HG03342 (cell line): ENCODE data around the gene POLR3A.

ENCODE experiments used
- ATAC-seq: cut with Tn5 transposase; IDR thresholded peaks from one replicate; pipeline ENCODE4 v1.9.1; 2021; ENCODE audit warnings: mild to moderate bottlenecking, moderate library complexity; ENCODE audit not compliant: unreplicated experiment

Gene POLR3A

DNA sequence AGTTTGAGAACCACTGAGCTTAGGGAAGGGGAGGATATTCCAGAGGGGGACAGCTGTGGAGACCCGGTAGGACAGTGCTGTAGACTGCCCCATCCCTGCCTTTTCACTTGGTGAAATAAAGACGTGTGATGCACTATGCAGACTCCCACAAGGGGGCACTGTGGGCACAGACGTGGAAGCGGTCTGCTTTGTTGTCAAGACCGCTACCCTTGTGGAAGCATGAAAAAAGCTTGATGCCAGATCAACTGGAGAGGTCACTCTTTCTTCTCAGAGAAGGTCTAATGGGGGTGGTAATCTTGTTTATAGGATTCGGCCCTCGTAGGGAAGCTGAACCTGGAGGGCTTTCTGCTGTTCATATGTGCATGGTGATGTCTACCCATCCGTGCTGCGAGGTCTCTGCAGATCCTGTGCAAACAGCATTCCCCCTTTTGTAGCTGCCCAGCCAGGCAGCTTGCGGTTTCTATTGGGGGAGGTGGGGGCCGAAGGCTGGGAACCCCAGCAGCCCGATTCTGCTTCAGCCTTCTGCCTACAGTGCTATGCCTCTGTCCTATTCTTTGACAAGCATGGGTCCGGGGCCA lies 18.1 kb upstream of the POLR3A start:
- ATAC-seq = peak; percentile 62

DNA sequence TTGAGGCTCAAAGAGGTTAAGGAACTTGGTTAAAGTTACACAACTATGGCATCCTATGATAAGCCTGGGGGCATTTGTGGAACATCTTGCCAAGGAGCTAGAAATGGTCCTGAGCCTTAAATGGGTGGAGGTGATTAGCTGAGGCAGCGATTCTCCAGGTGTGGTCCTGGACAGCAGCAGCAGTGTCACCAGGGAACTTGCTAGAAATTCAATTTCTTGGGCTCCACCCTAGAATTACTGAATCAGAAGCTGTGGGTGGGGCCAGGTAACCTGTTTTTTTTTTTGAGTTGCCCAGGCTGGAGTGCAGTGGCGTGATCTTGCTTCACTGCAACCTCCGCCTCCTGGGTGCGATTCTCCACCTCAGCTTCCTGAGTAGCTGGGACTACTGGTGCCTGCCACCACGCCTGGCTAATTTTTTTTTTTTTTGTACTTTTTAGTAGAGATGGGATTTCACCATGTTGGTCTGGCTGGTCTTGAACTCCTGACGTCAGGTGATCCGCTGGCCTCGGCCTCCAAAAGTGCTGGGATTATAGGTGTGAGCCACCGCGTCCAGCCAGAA lies 17.5 kb upstream of the POLR3A start:
- no peak for ATAC-seq

DNA sequence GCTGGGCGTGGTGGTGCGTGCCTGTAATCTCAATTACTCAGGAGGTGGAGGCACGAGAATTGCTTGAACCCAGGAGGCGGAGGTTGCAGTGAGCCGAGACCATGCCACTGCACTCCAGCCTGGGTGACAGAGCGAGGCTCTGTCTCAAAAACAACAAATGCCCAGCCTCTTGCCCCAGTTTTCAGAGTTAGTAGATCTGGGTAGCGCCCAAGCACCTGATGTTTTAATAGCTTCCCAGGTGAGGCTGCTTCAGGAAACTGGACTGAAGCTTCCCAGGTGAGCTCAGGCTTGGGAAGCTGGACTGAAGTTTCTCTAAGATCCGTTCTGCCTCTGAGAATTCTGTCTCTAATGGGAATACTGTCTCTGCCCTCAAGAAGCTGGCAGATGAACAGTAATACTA lies 16.5 kb upstream of the POLR3A start:
- no peak for ATAC-seq

DNA sequence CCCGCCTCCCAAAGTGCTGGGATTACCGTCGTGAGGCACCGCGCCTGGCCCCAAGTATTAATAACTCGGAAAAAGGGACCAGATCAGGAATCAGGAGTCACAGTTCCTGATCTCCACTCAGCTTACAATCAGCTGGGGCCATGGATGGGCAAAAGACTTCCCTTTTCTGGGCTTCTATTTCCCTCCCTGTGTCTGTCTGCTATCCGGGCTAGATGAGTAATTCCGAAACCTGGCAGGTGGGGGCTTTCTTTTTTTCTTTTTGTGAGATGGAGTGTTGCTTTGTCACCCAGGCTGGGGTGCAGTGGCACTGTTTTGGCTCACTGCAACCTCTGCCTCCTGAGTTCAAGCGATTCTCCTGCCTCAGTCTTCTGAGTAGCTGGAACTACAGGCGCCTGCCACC lies 15.9 kb upstream of the POLR3A start:
- peak; percentile 68 for ATAC-seq

DNA sequence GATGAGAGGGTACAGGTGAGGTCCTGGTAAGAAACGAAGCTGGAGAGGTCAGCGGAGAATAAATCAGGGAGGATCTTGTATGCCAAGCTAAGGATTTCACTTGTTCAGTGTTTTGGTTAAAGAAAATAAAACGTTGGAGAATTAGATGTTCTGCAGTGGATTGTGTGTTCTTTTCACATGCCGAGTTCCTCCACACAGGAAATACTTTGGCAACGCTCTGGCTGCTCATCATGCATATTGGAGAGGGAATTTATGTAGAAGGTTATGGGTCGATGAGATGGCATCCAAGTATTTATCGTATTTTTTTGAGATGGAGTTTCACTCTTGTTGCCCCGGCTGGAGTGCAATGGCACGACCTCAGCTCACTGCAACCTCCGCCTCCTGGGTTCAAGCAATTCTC lies 15.4 kb upstream of the POLR3A start:
- ATAC-seq = no peak

DNA sequence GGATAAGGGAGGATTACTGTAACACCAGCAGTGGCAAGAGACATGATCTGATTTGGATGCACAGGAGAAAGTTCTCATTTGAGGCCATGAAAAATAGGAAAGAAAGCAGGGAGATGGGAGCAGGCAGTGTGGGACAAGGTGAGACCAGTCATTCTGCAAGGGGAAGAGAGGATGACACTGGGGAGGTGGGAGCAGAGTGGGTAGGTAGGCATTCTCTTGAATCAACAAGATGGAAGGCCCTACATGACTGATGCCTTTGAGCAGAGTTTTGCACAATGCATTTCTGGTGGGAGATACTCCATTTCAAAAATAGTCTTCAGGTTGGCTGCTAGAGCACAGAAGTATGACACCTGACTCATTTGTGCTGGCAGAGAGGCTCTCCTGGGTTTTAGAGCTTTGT lies 14.9 kb upstream of the POLR3A start:
- ATAC-seq = no peak

DNA sequence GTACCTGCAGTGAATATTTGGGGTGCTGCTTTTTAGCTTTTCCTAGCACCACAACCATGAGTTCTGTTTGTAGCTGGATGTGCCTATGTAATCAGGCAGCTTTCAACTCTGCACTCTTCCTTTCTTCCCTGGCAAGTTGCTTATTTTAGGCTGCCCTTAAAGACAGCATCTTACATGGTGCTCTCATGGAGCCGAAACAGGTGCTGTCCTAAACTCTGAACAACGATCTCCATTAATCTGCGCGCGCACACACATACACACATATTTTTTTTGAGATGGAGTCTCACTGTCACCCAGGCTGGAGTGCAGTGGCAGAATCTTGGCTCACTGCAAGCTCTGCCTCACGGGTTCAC lies 13.4 kb upstream of the POLR3A start:
- no peak for ATAC-seq

DNA sequence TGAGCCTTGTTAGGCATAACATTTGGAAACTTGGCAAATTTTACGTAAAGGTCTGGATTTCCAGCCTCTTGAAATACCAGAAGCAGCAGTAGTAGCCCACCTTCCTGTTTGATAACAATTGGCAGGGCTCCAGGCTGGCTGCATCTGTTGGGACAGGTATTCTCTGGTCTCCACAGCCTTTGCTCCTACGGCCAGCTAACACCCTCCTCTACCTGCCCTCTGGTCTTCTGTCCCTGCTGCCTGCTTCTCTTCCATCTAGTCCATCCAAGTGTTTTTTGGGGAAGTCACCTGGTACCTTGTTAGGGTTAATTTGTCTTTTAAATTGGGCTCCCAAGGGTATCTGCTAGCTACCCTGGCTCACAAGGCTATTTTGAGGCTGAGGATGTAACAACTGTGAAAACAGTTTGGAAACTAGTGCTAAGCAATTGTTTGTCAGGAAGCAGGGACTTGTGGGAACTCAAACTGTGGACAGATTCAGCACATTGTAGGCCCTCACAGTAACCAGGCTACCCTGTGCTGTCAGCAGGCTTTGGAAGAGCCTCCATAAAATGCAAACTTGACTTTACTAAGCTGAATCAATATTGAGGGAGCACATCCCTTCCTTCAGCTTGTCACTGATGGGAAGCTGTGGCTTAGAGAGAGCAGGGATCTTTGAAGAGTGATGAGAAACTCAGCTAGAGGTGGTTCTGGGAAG lies 12.9 kb upstream of the POLR3A start:
- no peak for ATAC-seq

DNA sequence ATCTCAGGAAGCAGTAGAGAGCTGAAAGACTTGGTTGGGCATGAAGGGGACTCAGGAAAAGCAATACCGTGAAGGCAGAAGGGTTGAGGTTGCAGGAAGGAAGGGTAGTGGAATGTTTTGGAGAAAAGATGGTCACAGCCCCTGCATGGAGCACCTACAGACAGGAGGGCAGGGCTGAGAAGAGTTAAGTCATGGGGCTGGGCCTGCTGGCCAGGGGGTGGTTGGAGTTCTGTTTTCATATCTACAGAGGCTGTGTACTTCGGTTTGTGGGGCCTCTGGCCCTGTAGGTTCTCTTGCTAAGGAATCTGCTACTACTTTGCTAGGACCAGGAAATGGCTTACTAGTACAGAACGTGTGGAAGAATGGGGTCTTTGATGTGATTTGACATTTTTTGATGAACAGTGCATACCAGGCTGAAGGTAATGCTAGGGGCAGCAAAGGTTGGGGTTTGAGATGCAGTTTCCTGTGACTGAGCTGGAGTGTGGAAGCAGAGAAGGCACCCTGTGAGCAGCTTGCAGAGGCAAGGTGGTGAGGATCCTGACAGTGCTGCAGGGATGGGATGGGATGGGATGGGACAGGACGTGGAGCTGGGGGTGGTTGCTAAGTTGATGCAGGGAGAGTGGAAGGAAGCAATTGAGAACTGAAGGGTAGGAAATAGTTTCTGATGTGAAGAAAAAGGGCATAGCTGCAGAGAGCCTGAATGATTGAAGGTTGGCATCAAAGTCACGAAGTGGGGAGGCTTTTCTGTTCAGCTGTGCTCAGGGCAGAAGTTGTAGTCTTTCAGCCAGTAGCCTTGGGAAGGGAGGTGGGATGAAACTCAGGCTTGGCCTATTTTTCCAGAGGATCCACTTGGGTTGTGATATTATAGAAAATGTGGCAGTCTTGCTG lies 12.1 kb upstream of the POLR3A start:
- no peak for ATAC-seq

DNA sequence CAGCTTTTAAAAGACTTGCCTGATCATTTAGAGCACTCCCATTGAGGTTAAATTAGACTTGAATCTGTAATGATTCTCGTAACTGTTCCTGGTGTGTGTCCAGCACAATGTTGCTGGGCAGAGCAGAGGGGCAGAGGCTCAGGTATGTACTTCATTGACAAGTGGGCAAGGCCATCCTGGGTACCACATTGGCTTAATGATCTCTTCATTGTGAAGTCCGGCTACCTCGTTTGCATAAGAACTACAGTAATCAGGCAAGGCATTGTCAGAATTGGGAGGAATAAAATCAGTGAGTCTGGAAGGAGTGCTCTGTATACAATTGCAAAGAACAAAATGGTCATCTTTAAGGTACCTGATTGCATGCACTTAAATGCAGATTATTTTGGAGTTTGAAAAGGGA lies 10.4 kb upstream of the POLR3A start:
- ATAC-seq = no peak

DNA sequence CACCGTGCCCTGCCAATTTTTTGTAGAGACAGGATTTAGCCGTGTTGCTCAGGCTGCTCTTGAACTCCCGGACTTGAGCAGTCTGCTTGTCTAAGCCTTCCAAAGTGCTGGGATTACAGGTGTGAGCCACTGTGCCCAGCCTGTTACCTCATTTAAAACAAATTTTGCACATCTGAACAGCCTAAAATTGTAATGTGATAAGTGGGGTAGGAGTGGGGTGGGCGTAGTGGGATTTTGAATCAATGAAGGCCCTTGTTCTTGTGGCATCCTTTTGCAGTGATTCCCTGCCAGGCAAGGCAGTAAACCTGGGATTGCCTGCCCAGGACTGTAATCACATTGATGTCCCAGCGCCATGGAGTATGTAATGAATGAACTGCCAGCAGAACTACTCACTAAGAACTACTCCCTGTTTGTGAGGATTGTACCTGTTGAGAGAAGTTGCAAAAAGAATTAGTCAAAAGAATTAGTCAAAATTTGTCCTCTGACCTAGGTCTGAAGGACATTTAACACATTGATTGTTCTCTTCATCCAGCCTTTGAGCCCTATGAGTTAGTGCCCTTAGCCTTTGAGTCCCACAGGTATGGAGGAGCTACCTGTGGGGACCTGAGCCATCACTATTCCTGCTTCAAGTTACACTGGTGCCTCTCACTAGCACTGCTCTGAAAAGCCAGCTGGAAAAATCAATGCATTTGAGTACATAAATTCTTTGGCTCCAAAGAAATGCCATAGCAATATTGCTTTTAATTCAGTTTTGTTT lies 9.7 kb upstream of the POLR3A start:
- ATAC-seq = no peak

DNA sequence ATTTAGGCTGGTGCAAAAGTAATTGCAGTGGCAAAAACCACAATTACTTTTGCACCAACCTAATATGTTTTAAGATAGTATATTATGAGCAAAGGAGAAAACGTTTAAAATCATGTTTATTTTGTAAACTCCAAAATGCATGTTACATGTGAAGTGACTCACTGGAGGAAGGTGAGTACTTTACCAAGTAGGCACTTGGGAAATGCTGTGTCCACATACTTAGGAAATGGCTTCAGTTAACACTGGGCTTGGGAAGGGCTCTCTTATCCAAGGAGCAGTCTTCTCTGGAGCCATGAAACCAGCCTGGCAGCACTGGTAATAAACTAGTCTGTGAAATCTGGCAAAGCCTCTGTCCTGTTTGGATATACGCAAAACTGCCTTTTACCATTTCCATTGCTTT lies 8.8 kb upstream of the POLR3A start:
- no peak for ATAC-seq

DNA sequence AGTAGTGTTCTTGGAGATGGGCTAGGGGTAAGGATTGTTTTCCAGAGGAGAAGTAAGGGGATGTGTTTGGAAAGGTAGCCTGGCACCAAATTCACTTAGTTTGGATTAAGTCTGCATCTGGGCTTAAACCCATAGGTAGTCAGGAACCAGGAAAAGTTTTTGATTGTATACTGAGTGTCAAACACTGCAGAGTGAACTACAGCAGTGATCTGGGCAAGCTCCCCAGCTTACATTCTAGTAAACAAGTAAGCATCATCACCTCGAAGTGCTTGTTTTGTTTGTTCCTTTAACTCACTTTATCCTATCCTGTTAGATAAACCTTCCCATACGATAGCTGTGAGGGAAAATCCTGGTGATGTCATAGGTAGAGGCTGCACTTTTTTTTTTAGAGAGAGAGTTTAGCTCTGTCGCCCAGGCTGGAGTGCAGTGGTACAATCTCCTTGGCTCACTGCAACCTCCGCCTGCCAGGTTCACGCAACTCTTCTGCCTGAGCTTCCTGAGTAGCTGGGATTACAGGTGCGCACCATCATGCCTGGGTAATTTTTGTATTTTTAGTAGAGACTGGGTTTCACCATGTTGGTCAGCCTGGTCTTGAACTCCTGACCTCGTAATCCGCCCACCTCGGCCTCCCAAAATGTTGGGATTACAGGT lies 6.7 kb upstream of the POLR3A start:
- no peak for ATAC-seq

DNA sequence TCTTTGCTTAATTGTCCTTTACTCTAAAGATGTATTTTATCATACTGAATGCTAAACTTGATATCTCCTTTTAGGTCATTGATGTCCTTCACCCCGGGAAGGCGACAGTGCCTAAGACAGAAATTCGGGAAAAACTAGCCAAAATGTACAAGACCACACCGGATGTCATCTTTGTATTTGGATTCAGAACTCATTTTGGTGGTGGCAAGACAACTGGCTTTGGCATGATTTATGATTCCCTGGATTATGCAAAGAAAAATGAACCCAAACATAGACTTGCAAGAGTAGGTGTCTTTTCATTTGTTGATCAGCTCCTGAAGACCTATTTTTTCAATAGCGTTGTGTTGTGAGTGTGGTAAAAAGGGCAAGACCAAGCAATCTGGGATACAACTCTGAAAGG lies 6.1 kb upstream of the POLR3A start:
- no peak for ATAC-seq

DNA sequence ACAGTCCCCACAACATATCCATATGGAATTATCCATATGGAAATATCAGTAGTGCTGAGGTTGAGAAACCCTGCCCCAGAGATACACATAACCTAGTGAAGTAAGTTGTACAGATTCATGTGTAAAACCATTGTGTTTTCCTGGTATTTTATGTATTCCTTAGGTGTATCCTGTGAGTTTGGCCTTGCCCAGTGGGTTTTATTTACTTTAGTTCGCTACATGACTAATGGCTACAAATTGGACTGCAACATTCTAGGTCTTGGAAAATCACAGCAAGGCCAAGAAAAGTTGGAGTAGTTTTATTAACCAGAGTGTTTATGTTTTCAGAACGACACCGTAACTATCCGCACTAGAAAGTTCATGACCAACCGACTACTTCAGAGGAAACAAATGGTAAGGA lies 5.7 kb upstream of the POLR3A start:
- no peak for ATAC-seq

DNA sequence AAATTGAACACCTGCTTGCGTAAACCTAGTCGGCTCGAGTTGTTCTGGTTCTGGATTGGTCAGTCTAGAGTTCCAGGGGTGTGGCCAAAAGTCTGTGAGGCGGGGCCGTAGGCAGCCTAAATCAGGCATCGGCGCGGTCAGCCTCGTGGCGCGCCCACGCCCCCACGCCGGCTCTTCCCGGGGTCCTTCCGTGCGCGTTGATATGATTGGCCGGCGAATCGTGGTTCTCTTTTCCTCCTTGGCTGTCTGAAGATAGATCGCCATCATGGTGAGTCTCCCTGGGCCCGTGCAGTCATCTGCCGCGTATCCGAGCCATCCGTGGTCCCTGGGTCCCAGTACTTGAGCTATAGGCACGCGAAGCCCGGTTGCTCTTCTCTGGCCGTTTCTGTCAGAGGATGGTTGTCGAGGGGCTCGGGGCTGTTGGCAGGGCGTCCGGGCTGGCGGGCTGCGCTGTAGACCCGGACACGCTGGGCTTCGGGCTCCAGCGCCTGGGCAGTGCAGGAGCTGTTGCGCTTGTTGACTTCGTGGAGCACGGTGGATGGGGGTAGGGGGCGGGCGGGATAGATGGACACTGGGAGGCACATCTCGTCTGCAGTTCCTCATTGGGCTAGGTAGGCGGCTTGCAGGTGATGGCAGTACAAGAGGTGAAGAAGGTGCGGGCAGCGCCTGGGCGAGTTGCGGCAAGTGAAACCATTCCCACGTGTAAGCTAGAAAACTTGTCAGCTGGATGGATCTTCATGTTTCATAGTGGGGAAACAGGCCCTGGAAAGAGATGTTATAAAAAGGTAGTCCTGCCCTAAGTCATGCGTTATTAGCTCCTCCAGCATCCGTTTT lies 4.5 kb upstream of the POLR3A start, which contains the start of gene RPS24:
Gene RPS24 (plus strand): TSS at position 227 of the 834 bp plus-strand sequence. CDS start 39 bp downstream, at position 266.
- peak; percentile 85 for ATAC-seq

DNA sequence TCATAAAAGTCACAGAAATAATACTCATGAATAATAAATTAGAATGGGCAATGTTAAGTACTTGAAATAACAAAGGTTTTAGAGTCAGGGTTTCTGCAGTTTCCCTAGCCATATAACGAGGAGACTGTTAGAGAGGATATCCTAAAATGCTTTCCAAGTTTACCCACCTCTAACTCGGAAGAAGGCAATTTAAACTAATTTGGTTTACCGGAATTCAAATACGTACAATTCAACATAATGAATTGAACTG lies 4.0 kb upstream of the POLR3A start:
- no peak for ATAC-seq

DNA sequence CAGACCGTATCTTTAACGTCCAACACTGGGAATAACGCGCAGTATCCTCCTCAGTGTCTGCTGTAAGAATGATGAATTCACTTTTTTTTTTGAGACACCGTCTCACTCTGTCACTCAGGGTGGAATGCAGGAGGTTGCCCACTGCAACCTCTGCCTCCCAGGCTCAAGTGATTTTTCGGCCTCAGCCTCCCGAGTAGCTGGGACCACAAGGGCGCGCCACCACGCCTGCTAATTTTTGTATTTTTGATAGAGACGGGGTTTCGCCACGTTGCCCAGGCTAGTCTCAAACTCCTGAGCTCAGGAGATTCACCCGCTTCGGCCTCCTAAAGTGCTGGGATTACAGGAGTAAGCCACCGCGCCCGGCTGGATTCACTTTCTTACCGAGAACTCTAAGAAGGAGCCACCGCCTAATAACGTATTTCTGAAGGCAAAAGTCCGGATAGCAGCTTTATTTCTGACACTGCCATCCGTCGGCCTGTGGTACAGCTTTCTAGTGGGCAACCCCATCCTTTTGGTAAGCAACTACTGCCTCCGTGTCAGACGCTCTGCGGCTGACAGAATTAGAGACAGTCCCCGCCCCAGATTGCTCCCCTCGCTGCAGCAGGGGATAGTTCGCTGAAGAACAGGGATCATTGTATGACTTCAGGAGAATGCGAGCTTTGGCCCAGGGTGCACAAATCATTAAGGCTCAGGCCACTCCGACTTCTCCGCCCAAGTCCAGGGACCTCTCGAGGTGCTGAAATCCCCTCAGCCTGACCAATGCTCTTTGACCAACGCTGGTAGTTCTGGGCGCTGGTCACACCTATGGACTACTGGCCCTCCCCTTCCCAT lies 662 bp downstream of the POLR3A start:
- peak; percentile 2 for ATAC-seq
